ENCODE results near the gene VPREB3.

The VPREB3 gene

GRCh38 chr22:23722724-23723123, 31.5 kb downstream of the VPREB3 start:
- DNase-seq = no peak

GRCh38 chr22:23722160-23722559, 32.1 kb downstream of the VPREB3 start:
- no peak for DNase-seq

GRCh38 chr22:23720855-23721254, 33.4 kb downstream of the VPREB3 start:
- no peak for DNase-seq

- DNase-seq = no peak
These were observed 35.7 kb downstream of the VPREB3 start for GRCh38 chr22:23718371-23719165.

GRCh38 chr22:23716811-23717801, 37.1 kb downstream of the VPREB3 start:
- DNase-seq = peak; percentile 57

GRCh38 chr22:23715806-23716375, 38.3 kb downstream of the VPREB3 start:
- DNase-seq = no peak

- DNase-seq = no peak
These were observed 39.3 kb downstream of the VPREB3 start for GRCh38 chr22:23714596-23715578.

GRCh38 chr22:23713696-23714595, 40.3 kb downstream of the VPREB3 start:
- DNase-seq = no peak

- no peak for DNase-seq
These were observed 42.0 kb downstream of the VPREB3 start for GRCh38 chr22:23712256-23712655.

GRCh38 chr22:23709107-23709506, 45.1 kb downstream of the VPREB3 start:
- DNase-seq = no peak

- DNase-seq = no peak
These were observed 46.0 kb downstream of the VPREB3 start for GRCh38 chr22:23708270-23708669.

GRCh38 chr22:23705358-23705757, 48.9 kb downstream of the VPREB3 start:
- no peak for DNase-seq

- no peak for DNase-seq
These were observed 49.4 kb downstream of the VPREB3 start for GRCh38 chr22:23704829-23705228.

- DNase-seq = no peak
These were observed 50.2 kb downstream of the VPREB3 start for GRCh38 chr22:23704062-23704461.
